ENCODE measurements around the gene NEO1.
"Not testable (repeated sequence)": the region's sequence is repeated elsewhere in the genome, so short reads cannot be mapped to it uniquely, and the experiment has no call there.

Gene NEO1

GRCh38 chr15:73210630-73211029 is 158.4 kb downstream of the NEO1 start:
- Histone ChIP-seq H3K4me2 (ENCODE audit: low read length) (no peak overlapping the region), H3K9me2 (replicated peaks; ENCODE audit: control insufficient read depth, low read length) (no peaks in the 10 kb centered on the region), H3K4me3 (ENCODE audit: low read length) (no peak overlapping the region), H3K9me3 (ENCODE audit: control insufficient read depth, insufficient read depth, low read length) (no peaks in the 10 kb centered on the region), H4K20me1 (ENCODE audit: control insufficient read depth, insufficient read depth, low read depth, low read length) (no peaks in the 10 kb centered on the region), H3K36me3 (ENCODE audit: control insufficient read depth, low read length) (no peaks in the 10 kb centered on the region), H3K27me3 (ENCODE audit: control insufficient read depth, low read length) (no peaks in the 10 kb centered on the region), H3K79me2 (ENCODE audit: control insufficient read depth, low read length) (no peaks in the 10 kb centered on the region), H3K27ac (ENCODE audit: low read depth, low read length) (no peak overlapping the region), H3F3A (ENCODE audit: control insufficient read depth, insufficient read depth) (no peaks in the 10 kb centered on the region), H3K4me1 (ENCODE audit: control insufficient read depth, low read length) (no peaks in the 10 kb centered on the region)
- no peak for TF ChIP-seq EZH2phosphoT487 (IDR thresholded peaks at IDR 0.05; ENCODE audit: borderline replicate concordance, low read length)
- TF ChIP-seq CTCF (IDR thresholded peaks at IDR 0.05; ENCODE audit: low read depth, low read length, poor library complexity, severe bottlenecking), result no peak

GRCh38 chr15:73212424-73212823 is 160.2 kb downstream of the NEO1 start:
- Histone ChIP-seq H3K27me3 (ENCODE audit: control insufficient read depth, low read length) (no peaks in the 10 kb centered on the region), H3K4me3 (ENCODE audit: low read length) (no peak overlapping the region), H3K4me1 (ENCODE audit: control insufficient read depth, low read length) (no peaks in the 10 kb centered on the region), H3K27ac (ENCODE audit: low read depth, low read length) (no peak overlapping the region), H3K4me2 (ENCODE audit: low read length) (no peak overlapping the region), H3K36me3 (ENCODE audit: control insufficient read depth, low read length) (no peaks in the 10 kb centered on the region), H3K9me2 (replicated peaks; ENCODE audit: control insufficient read depth, low read length) (no peaks in the 10 kb centered on the region), H3K79me2 (ENCODE audit: control insufficient read depth, low read length) (no peaks in the 10 kb centered on the region), H4K20me1 (ENCODE audit: control insufficient read depth, insufficient read depth, low read depth, low read length) (no peaks in the 10 kb centered on the region), H3K9me3 (ENCODE audit: control insufficient read depth, insufficient read depth, low read length) (no peaks in the 10 kb centered on the region), H3F3A (ENCODE audit: control insufficient read depth, insufficient read depth) (no peaks in the 10 kb centered on the region)
- TF ChIP-seq EZH2phosphoT487 (IDR thresholded peaks at IDR 0.05; ENCODE audit: borderline replicate concordance, low read length) (no peak), CTCF (IDR thresholded peaks at IDR 0.05; ENCODE audit: low read depth, low read length, poor library complexity, severe bottlenecking) (no peak)

- H3F3A ChIP-seq (ENCODE audit: control insufficient read depth, insufficient read depth); H3K4me1 ChIP-seq (ENCODE audit: control insufficient read depth, low read length); H3K79me2 ChIP-seq (ENCODE audit: control insufficient read depth, low read length); H3K9me3 ChIP-seq (ENCODE audit: control insufficient read depth, insufficient read depth, low read length); H3K4me2 ChIP-seq (ENCODE audit: low read length); H3K9me2 ChIP-seq (replicated peaks; ENCODE audit: control insufficient read depth, low read length); H3K27ac ChIP-seq (ENCODE audit: low read depth, low read length); H3K27me3 ChIP-seq (ENCODE audit: control insufficient read depth, low read length); H3K36me3 ChIP-seq (ENCODE audit: control insufficient read depth, low read length); H3K4me3 ChIP-seq (ENCODE audit: low read length); H4K20me1 ChIP-seq (ENCODE audit: control insufficient read depth, insufficient read depth, low read depth, low read length): not testable (repeated sequence)
Observed at GRCh38 chr15:73221450-73221849, 169.2 kb downstream of the NEO1 start.

- Histone ChIP-seq H3K27me3 (ENCODE audit: control insufficient read depth, low read length) (peaks cover 4% of the 10 kb centered on the region; the same call in 1 of the 2 replicates), H3K4me1 (ENCODE audit: control insufficient read depth, low read length) (no peaks in the 10 kb centered on the region), H3K4me2 (ENCODE audit: low read length) (no peak overlapping the region), H3K4me3 (ENCODE audit: low read length) (no peak overlapping the region), H3K27ac (ENCODE audit: low read depth, low read length) (no peak overlapping the region), H3K9me2 (replicated peaks; ENCODE audit: control insufficient read depth, low read length) (no peaks in the 10 kb centered on the region), H3F3A (ENCODE audit: control insufficient read depth, insufficient read depth) (no peaks in the 10 kb centered on the region), H3K36me3 (ENCODE audit: control insufficient read depth, low read length) (no peaks in the 10 kb centered on the region), H3K9me3 (ENCODE audit: control insufficient read depth, insufficient read depth, low read length) (no peaks in the 10 kb centered on the region), H3K79me2 (ENCODE audit: control insufficient read depth, low read length) (no peaks in the 10 kb centered on the region), H4K20me1 (ENCODE audit: control insufficient read depth, insufficient read depth, low read depth, low read length) (no peaks in the 10 kb centered on the region)
- TF ChIP-seq CTCF (IDR thresholded peaks at IDR 0.05; ENCODE audit: low read depth, low read length, poor library complexity, severe bottlenecking), result no peak
- TF ChIP-seq EZH2phosphoT487 (IDR thresholded peaks at IDR 0.05; ENCODE audit: borderline replicate concordance, low read length), result no peak
Observed at GRCh38 chr15:73225358-73226015, 173.2 kb downstream of the NEO1 start.
